HCT116 (cell line): ENCODE data around the gene TOM1L1. TPM values are rescaled to one million over a fixed set of nuclear protein-coding genes. Genes with fewer than 3 reads are reported as not detected.

Experiments used
- ATAC-seq: fragments of 200-7000 bp; cut with Tn5 transposase; 2 replicates; pipeline ENCODE4 v1.9.1; 2020; ENCODE audit warnings: mild to moderate bottlenecking, moderate library complexity
- BruUV-seq: library from RNA; stranded (reverse); fragments of 400-500 nt; replicated peaks from 2 replicates; lab custom pipeline; 2021; lab: Mats Ljungman, UMichigan
- CTCF ChIA-PET: fragments of 300-600 bp; sonication (Branson Sonifier 250); formaldehyde crosslinking; loops from one replicate; lab custom pipeline; 2021; ENCODE audit warnings: antibody characterized with exemption; lab: Charles Lee
- POLR2A ChIA-PET: fragments of 300-600, 350-600 bp; sonication (Branson Sonifier 250); formaldehyde crosslinking; loops from one replicate; lab custom pipeline; 2021; ENCODE audit warnings: antibody characterized with exemption; lab: Charles Lee
- RAD21 ChIA-PET, 2 experiments: fragments of 300-600 bp; sonication (Branson Sonifier 250); formaldehyde crosslinking; loops; one replicate each; lab custom pipeline; 2023; ENCODE audit warnings: low total read pairs in 2 of 2; ENCODE audit not compliant: uncharacterized antibody in 2 of 2, unreplicated experiment in 2 of 2, low non-redundant PET in 1 of 2; lab: Charles Lee
- DNase-seq: peaks from one replicate; pipeline ENCODE4 v3.0.0-alpha.2; 2010; ENCODE audit warnings: low read depth, low spot score
- H2AFZ ChIP-seq: fragments of 200-600 bp; shearing (Covaris generic), sonication (generic); 2 replicates; pipeline ENCODE4 v1.6.1; 2017; ENCODE audit warnings: low read depth, mixed run types, mixed read lengths, antibody characterized with exemption, low read length; ENCODE audit not compliant: poor library complexity, severe bottlenecking
- H3K27ac ChIP-seq: 2 replicates; pipeline ENCODE4 v1.5.1; 2012; ENCODE audit warnings: low read depth, low read length
- H3K27me3 ChIP-seq: fragments of 200-600 bp; sonication (generic); 2 replicates; pipeline ENCODE4 v1.6.1; 2016; ENCODE audit warnings: mixed run types, low read length, mixed read lengths; ENCODE audit not compliant: insufficient read depth
- H3K36me3 ChIP-seq, 2 experiments: fragments of 200-500 bp in 1 of 2; fragments of 200-600 bp in 1 of 2; sonication (Bioruptor generic) in 1 of 2; sonication (generic) in 1 of 2; 2 replicates each; pipeline versions ENCODE4 v1.5.1 to v1.6.1; 2014 to 2016; ENCODE audit warnings: low read length in 2 of 2, inconsistent platforms in 1 of 2, mixed read lengths in 1 of 2, mixed run types in 1 of 2; ENCODE audit not compliant: insufficient read depth in 2 of 2, control insufficient read depth in 1 of 2
- H3K4me1 ChIP-seq, 2 experiments: fragments of 200-600 bp in 1 of 2; sonication (generic) in 1 of 2; 2 replicates each; pipeline versions ENCODE4 v1.5.1 to v1.6.1; 2012 to 2017; ENCODE audit warnings: low read length in 2 of 2, inconsistent platforms in 1 of 2, mild to moderate bottlenecking in 1 of 2, mixed read lengths in 1 of 2, mixed run types in 1 of 2, moderate library complexity in 1 of 2; ENCODE audit not compliant: insufficient read depth in 2 of 2, control insufficient read depth in 1 of 2
- H3K4me2 ChIP-seq: fragments of 200-600 bp; sonication (generic); 2 replicates; pipeline ENCODE4 v1.6.1; 2017; ENCODE audit warnings: mixed run types, low read length, mixed read lengths
- H3K4me3 ChIP-seq, 2 experiments: fragments of 200-600 bp in 1 of 2; sonication (generic) in 1 of 2; replicated peaks in 1 of 2; 2 replicates each; pipeline ENCODE4 v1.5.1; 2011 to 2016; ENCODE audit warnings: low read length in 2 of 2, control low read depth in 1 of 2, low read depth in 1 of 2, mild to moderate bottlenecking in 1 of 2, mixed read lengths in 1 of 2, mixed run types in 1 of 2
- H3K79me2 ChIP-seq: fragments of 200-600 bp; sonication (generic); 2 replicates; pipeline ENCODE4 v1.6.1; 2017; ENCODE audit warnings: mild to moderate bottlenecking, mixed run types, low read length, moderate library complexity, mixed read lengths; ENCODE audit not compliant: insufficient read depth
- H3K9ac ChIP-seq: fragments of 200-600 bp; sonication (generic); 2 replicates; pipeline ENCODE4 v1.6.1; 2016; ENCODE audit warnings: low read length, mixed read lengths
- H3K9me2 ChIP-seq: fragments of 200-600 bp; sonication (generic), shearing (Covaris generic); 2 replicates; pipeline ENCODE4 v1.6.1; 2017; ENCODE audit warnings: mixed run types, mild to moderate bottlenecking, moderate library complexity; ENCODE audit not compliant: insufficient read depth
- H3K9me3 ChIP-seq, 2 experiments: fragments of 200-500 bp in 1 of 2; fragments of 200-600 bp in 1 of 2; sonication (Bioruptor generic) in 1 of 2; sonication (generic) in 1 of 2; 2 replicates each; pipeline ENCODE4 v1.6.1; 2014 to 2017; ENCODE audit warnings: low read length in 2 of 2, mixed read lengths in 2 of 2, inconsistent platforms in 1 of 2, low read depth in 1 of 2, mild to moderate bottlenecking in 1 of 2, mixed run types in 1 of 2, moderate library complexity in 1 of 2; ENCODE audit not compliant: control insufficient read depth in 1 of 2, insufficient read depth in 1 of 2
- H4K20me1 ChIP-seq: fragments of 200-600 bp; sonication (generic), shearing (Covaris generic); 2 replicates; pipeline ENCODE4 v1.6.1; 2017; ENCODE audit warnings: mixed run types, mild to moderate bottlenecking, moderate library complexity; ENCODE audit not compliant: insufficient read depth
- CBX3 ChIP-seq: IDR thresholded peaks from 2 replicates; pipeline ENCODE4 v1.6.1; 2012; ENCODE audit warnings: low read depth
- CEBPB ChIP-seq: IDR thresholded peaks from 2 replicates; pipeline ENCODE4 v1.6.1; 2012; ENCODE audit warnings: low read depth
- POLR2A ChIP-seq: IDR thresholded peaks from 2 replicates; pipeline ENCODE4 v1.7.0; 2011; ENCODE audit warnings: borderline replicate concordance; ENCODE audit not compliant: insufficient read depth, insufficient read length; ENCODE audit errors: extremely low read depth
- RAD21 ChIP-seq: IDR thresholded peaks from 2 replicates; pipeline ENCODE4 v1.6.1; 2012; ENCODE audit warnings: low read depth, mild to moderate bottlenecking
- ZFX ChIP-seq: fragments of 450-650 bp; IDR thresholded peaks from 2 replicates; pipeline ENCODE4 v1.6.1; 2017
- ZNF274 ChIP-seq: fragments of 200-500 bp; sonication (Bioruptor generic); IDR thresholded peaks from 2 replicates; pipeline ENCODE4 v1.6.1; 2014; ENCODE audit warnings: mild to moderate bottlenecking, low read depth, low read length, inconsistent platforms
- intact Hi-C: fragments of 100-400 bp; cut with micrococcal nuclease; formaldehyde crosslinking; loops from 2 replicates; pipeline ENCODE4 v1.10.0; 2022
- total RNA-seq: library from RNA; stranded (reverse); gene quantifications from one replicate; pipeline ENCODE4 v1.2.1, GENCODE V29; 2021; ENCODE audit not compliant: unreplicated experiment
- TF ChIP-seq, protein P1 (sequence below), 3 experiments: fragments of 200-600 bp in 1 of 3; sonication (generic) in 1 of 3; IDR thresholded peaks in 2 of 3; conservative IDR thresholded peaks in 1 of 3; 2 replicates each; pipeline ENCODE4 v1.5.1; 2012 to 2017; ENCODE audit warnings: low read depth in 2 of 3, low read length in 2 of 3, antibody characterized with exemption in 1 of 3, borderline replicate concordance in 1 of 3, control low read depth in 1 of 3, mild to moderate bottlenecking in 1 of 3, mixed read lengths in 1 of 3, mixed run types in 1 of 3, moderate library complexity in 1 of 3; ENCODE audit not compliant: insufficient read depth in 1 of 3

Gene TOM1L1
- total RNA-seq, 1 experiment from 2014 or later, result 70.8 TPM

DNA sequence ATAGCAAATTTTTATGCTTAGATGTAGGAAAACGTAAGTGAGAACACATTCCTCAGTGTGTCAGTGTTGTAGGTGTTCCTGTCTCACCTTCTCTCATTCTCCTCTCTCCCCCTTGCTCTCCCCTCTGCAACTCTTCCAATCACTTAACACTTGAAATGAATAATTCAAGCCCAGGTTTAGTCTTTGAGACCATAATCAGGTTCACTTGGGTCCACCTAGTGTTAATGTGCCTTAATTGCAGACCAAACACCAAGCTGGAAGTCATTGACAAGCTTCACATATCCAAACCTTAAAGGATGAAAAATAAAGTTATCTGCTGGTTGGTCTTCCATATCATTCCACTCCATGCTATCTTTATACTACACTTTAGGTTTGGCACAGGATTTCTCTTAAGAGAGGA is 104.9 kb downstream of the TOM1L1 start:
- ATAC-seq, result peak; percentile 87
- no peak overlapping the region for H2AFZ ChIP-seq
- ChIA-PET POLR2A (no interaction called here), RAD21 (interaction anchor here (0.9 to 1.1 kb wide), 2 partner anchors 13 to 351 kb away, joined by 3 to 4 read pairs; no protein-coding TSS in a partner anchor), CTCF (interaction anchor here (0.6 to 7.2 kb wide), 14 partner anchors 9 to 509 kb away, joined by 3 to 70 read pairs (median 5); no protein-coding TSS in a partner anchor)
- no peaks in the 10 kb centered on the region for H3K27me3 ChIP-seq
- TF ChIP-seq, protein P1, sequence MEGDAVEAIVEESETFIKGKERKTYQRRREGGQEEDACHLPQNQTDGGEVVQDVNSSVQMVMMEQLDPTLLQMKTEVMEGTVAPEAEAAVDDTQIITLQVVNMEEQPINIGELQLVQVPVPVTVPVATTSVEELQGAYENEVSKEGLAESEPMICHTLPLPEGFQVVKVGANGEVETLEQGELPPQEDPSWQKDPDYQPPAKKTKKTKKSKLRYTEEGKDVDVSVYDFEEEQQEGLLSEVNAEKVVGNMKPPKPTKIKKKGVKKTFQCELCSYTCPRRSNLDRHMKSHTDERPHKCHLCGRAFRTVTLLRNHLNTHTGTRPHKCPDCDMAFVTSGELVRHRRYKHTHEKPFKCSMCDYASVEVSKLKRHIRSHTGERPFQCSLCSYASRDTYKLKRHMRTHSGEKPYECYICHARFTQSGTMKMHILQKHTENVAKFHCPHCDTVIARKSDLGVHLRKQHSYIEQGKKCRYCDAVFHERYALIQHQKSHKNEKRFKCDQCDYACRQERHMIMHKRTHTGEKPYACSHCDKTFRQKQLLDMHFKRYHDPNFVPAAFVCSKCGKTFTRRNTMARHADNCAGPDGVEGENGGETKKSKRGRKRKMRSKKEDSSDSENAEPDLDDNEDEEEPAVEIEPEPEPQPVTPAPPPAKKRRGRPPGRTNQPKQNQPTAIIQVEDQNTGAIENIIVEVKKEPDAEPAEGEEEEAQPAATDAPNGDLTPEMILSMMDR (IDR thresholded peaks at IDR 0.05 in 2 of 3, conservative IDR thresholded peaks at IDR 0.05 in 1 of 3; ENCODE audit: borderline replicate concordance in 1 of 3, insufficient read depth in 1 of 3, low read depth in 2 of 3, low read length in 2 of 3), result peak; percentile 16 to 80 (median 76); a peak in 4 of 6 replicates
- TF ChIP-seq ZNF274, result no peak
- TF ChIP-seq CBX3, result no peak; the same call in 1 of the 2 replicates
- no peak for TF ChIP-seq CEBPB
- peak; percentile 43 for TF ChIP-seq RAD21
- no peak for TF ChIP-seq ZFX
- TF ChIP-seq POLR2A, result no peak
- H3K27ac ChIP-seq, result no peak overlapping the region
- DNase-seq, result peak; percentile 63
- H3K9ac ChIP-seq, result no peak overlapping the region
- H3K79me2 ChIP-seq, result no peaks in the 10 kb centered on the region
- H3K9me2 ChIP-seq, result no peaks in the 10 kb centered on the region
- H3K36me3 ChIP-seq, result 0 out of 4 replicates have a peak, but pooled peaks cover 0 to 4% of the 10 kb centered on the region in 2 experiments
- no peaks in the 10 kb centered on the region for H4K20me1 ChIP-seq
- no peaks in the 10 kb centered on the region for H3K9me3 ChIP-seq
- no peak overlapping the region for H3K4me2 ChIP-seq
- H3K4me3 ChIP-seq, result no peak overlapping the region
- H3K4me1 ChIP-seq, result no peaks in the 10 kb centered on the region
- intact Hi-C loops, result no loop called here
- BruUV-seq, result no TSS peak

Other genes with a start within 250 kb of the TOM1L1 start
- gene COX11, start 67.8 kb downstream of the TOM1L1 start, total RNA-seq, result 62.9 TPM
- 13.6 TPM for gene STXBP4, start 67.9 kb downstream of the TOM1L1 start, total RNA-seq